Kidney (tissue), 14 donors: ENCODE data around the gene MRPL45. TPM values are rescaled to one million over a fixed set of nuclear protein-coding genes. Genes with fewer than 3 reads are reported as not detected.

Experiments
- DNase-seq, 5 donors: peaks; one replicate each; pipeline ENCODE4 v3.0.0-alpha.2; 2013 to 2020
- FAIRE-seq: peaks from 2 replicates; lab custom pipeline; 2012; peaks lifted over from hg19 to GRCh38; lab: Jason Lieb, UNC
- H3K27ac ChIP-seq, 2 donors: one replicate each; pipeline ENCODE4 v1.7.0; 2013; ENCODE audit warnings: low read depth in 2 of 2, low read length in 2 of 2, inconsistent platforms in 1 of 2
- H3K27me3 ChIP-seq: one replicate; pipeline ENCODE4 v1.7.1; 2013; ENCODE audit warnings: low read length, inconsistent platforms; ENCODE audit not compliant: control insufficient read depth, insufficient read depth
- H3K36me3 ChIP-seq, 3 donors: one replicate each; pipeline versions ENCODE4 v1.7.0 to v1.7.1; 2013; ENCODE audit warnings: low read length in 3 of 3, control low read depth in 1 of 3, inconsistent platforms in 1 of 3; ENCODE audit not compliant: insufficient read depth in 3 of 3, control insufficient read depth in 2 of 3
- H3K4me1 ChIP-seq, 3 donors: one replicate each; pipeline versions ENCODE4 v1.7.0 to v1.7.1; 2013; ENCODE audit warnings: low read length in 3 of 3, inconsistent platforms in 1 of 3, low read depth in 1 of 3; ENCODE audit not compliant: control insufficient read depth in 2 of 3, insufficient read depth in 2 of 3
- H3K4me3 ChIP-seq, 3 donors: one replicate each; pipeline versions ENCODE4 v1.7.0 to v1.8.1; 2013; ENCODE audit warnings: low read length in 3 of 3, control low read depth in 1 of 3, inconsistent platforms in 1 of 3
- H3K9ac ChIP-seq, 3 donors: one replicate each; pipeline versions ENCODE4 v1.7.0 to v1.7.1; 2013; ENCODE audit warnings: low read length in 3 of 3, control low read depth in 1 of 3, inconsistent platforms in 1 of 3
- H3K9me3 ChIP-seq, 3 donors: one replicate each; pipeline versions ENCODE4 v1.7.0 to v1.7.1; 2013; ENCODE audit warnings: low read length in 3 of 3, control low read depth in 1 of 3, inconsistent platforms in 1 of 3; ENCODE audit not compliant: control insufficient read depth in 2 of 3, insufficient read depth in 1 of 3
- CTCF ChIP-seq: IDR thresholded peaks from 3 replicates; pipeline ENCODE4 v1.5.1; 2012; ENCODE audit warnings: mild to moderate bottlenecking, moderate library complexity, borderline replicate concordance; ENCODE audit not compliant: insufficient read depth; ENCODE audit errors: extremely low read depth
- intact Hi-C: fragments of 100-400 bp; cut with DNase I; formaldehyde crosslinking; loops from one replicate; pipeline ENCODE4 v1.11.1; 2022
- polyA plus RNA-seq: library from polyadenylated mRNA; stranded (reverse); fragments of 350-450 nt; fragmentation: Illumina TruSeq; extraction: RNeasy Lipid Tissue Mini Kit (QIAGEN cat#74804); gene quantifications from one replicate; pipeline ENCODE4 v1.2.3, GENCODE V29; 2014; ENCODE audit warnings: low read depth, low replicate concordance; ENCODE audit not compliant: insufficient read depth
- total RNA-seq: library from RNA; stranded (reverse); fragmentation: NEBNext Ultra II Directional; extraction: Animal tissue kit (Norgen Biotek cat#: 25700); gene quantifications from one replicate; pipeline ENCODE4 v1.2.1, GENCODE V29; 2021
- donor health status: control.
- donor health status: control.
- donor health status: control.
- donor health status: control.
- donor health status: control.
- donor health status: DM: yes; HTN: yes; CAD: no.
- donor health status: Normal renal cell carcinoma (clear cell type).

The MRPL45 gene
- total and polyA plus RNA-seq, 2 donors from 2014 or later, result 28.0 to 45.9 TPM

GRCh38 chr17:38351412-38352222 is 54.6 kb downstream of the MRPL45 start, which contains the start of gene SOCS7:
Gene SOCS7 (plus strand): TSS chr17:38351844. CDS start chr17:38352053, 209 bp downstream.
- Histone ChIP-seq H3K4me1 (peaks cover 0 to 16% (median 12%) of the 10 kb centered on the region in 3 donors), H3K9ac (peak within 1 kb of the TSS; percentile 21 to 65 (median 57)), H3K36me3 (no peaks in the 10 kb centered on the region), H3K9me3 (no peaks in the 10 kb centered on the region), H3K4me3 (peak within 1 kb of the TSS; percentile 57 to 85 (median 72)), H3K27ac (peak within 1 kb of the TSS; percentile 80 to 85), H3K27me3 (no peaks in the 10 kb centered on the region)
- TF ChIP-seq CTCF, result no peak
- FAIRE-seq (no peak), DNase-seq (peak; percentile 94 to 98 (median 96))
- intact Hi-C loops, result no loop called here

- H3K27ac ChIP-seq, result peak overlapping the region; percentile 17 to 41
- peak overlapping the region; percentile 52 to 85 (median 71) for H3K4me3 ChIP-seq
- H3K36me3 ChIP-seq, result no peaks in the 10 kb centered on the region
- no peaks in the 10 kb centered on the region for H3K9me3 ChIP-seq
- H3K9ac ChIP-seq, result peak overlapping the region; percentile 17 to 76 (median 56)
- H3K27me3 ChIP-seq, result no peaks in the 10 kb centered on the region
- FAIRE-seq, result no peak
- no peak for TF ChIP-seq CTCF
- peaks cover 0 to 20% (median 15%) of the 10 kb centered on the region in 3 donors for H3K4me1 ChIP-seq
- peak; percentile 36 to 85 (median 53) for DNase-seq
- intact Hi-C loops, result no loop called here
Observed at GRCh38 chr17:38352245-38353085, 55.5 kb downstream of the MRPL45 start.

GRCh38 chr17:38353086-38353604 is 56.2 kb downstream of the MRPL45 start:
- no peaks in the 10 kb centered on the region for H3K27me3 ChIP-seq
- H3K36me3 ChIP-seq, result no peaks in the 10 kb centered on the region
- no peaks in the 10 kb centered on the region for H3K9me3 ChIP-seq
- FAIRE-seq, result no peak
- peak in 2 of 5 donors; percentile 1 to 45 for DNase-seq
- H3K27ac ChIP-seq, result no peak overlapping the region
- H3K9ac ChIP-seq, result peak overlapping the region; percentile 17 to 76 (median 56)
- TF ChIP-seq CTCF, result no peak
- H3K4me1 ChIP-seq, result peaks cover 0 to 26% (median 21%) of the 10 kb centered on the region in 3 donors
- intact Hi-C loops, result no loop called here
- H3K4me3 ChIP-seq, result peak overlapping the region; percentile 52 to 85 (median 71)
